Right cardiac atrium (tissue), 5 donors: ENCODE data around the gene SRC. TPM values are rescaled to one million over a fixed set of nuclear protein-coding genes. Genes with fewer than 3 reads are reported as not detected.

Experiments
- ATAC-seq, 2 donors: fragments of 200-7000 bp; cut with Tn5 transposase; one replicate each; pipeline versions ENCODE4 v1.8.0 to v1.9.1; 2020; ENCODE audit warnings: moderate library complexity in 2 of 2, mild to moderate bottlenecking in 1 of 2
- DNase-seq, 3 donors: peaks; one replicate each; pipeline ENCODE4 v3.0.0-alpha.2; 2020
- H3K27ac ChIP-seq: one replicate; pipeline ENCODE4 v1.5.1; 2013; ENCODE audit warnings: mild to moderate bottlenecking, low read length, control low read depth, moderate library complexity
- H3K27me3 ChIP-seq: one replicate; pipeline ENCODE4 v1.6.1; 2013; ENCODE audit not compliant: control insufficient read depth, insufficient read depth
- H3K4me1 ChIP-seq: one replicate; pipeline ENCODE4 v1.6.1; 2013; ENCODE audit warnings: low read length; ENCODE audit not compliant: control insufficient read depth, insufficient read depth
- H3K4me3 ChIP-seq: one replicate; pipeline ENCODE4 v1.5.1; 2013; ENCODE audit warnings: low read length, control low read depth
- H3K9me3 ChIP-seq: one replicate; pipeline ENCODE4 v1.6.1; 2013; ENCODE audit warnings: low read length; ENCODE audit not compliant: control insufficient read depth
- WGBS: extraction: QIAGEN DNeasy Blood & Tissue Kit; methylation state at CpG from one replicate; pipeline ENCODE4 v1.1.7; 2013; 5-methylcytosine and 5-hydroxymethylcytosine counted together
- intact Hi-C, 4 donors: fragments of 100-400 bp; cut with DNase I; formaldehyde crosslinking; loops; one replicate each; pipeline versions ENCODE4 v1.11.0 to v1.14.0; 2022 to 2023
- long read RNA-seq, 4 donors: library from polyadenylated mRNA; unstranded; transcript quantifications; one replicate each; pipeline ENCODE4 v2.0.0, GENCODE V29; 2020 to 2021
- polyA plus RNA-seq: library from polyadenylated mRNA; stranded (reverse); fragments of 200-250 nt; gene quantifications from one replicate; pipeline ENCODE4 v1.2.3, GENCODE V29; 2013
- total RNA-seq, 4 donors: library from RNA; stranded (reverse); fragmentation: NEBNext Ultra II Directional; extraction: Animal tissue kit (Norgen Biotek cat#: 25700); gene quantifications; one replicate each; pipeline ENCODE4 v1.2.1, GENCODE V29; 2021
- donor health status: healthy with polysubstance abuse.
- donor health status: DM: no; HTN: yes; CAD: no.
- donor health status: DM: no; HTN: no; CAD: no.
- donor health status: DM: no; HTN: yes; CAD: no; lungs with severe emphysema.
- donor health status: DM: yes; HTN: yes; CAD: no.

Gene SRC
- total RNA-seq (10 to 100 TPM; 11.8 to 14.0 (median 13.4) TPM), polyA plus RNA-seq (9.5 TPM)
- long read RNA-seq, donor 1, full-length matches to known transcripts: 1 of 8 reads
- long read RNA-seq, donor 1, partial matches to known transcripts: 2 of 8 reads
- long read RNA-seq, donor 1, other reads (novel, unspliced or antisense): 5 of 8 reads
- long read RNA-seq, donor 2, partial matches to known transcripts: 1 of 2 reads
- long read RNA-seq, donor 2, other reads (novel, unspliced or antisense): 1 of 2 reads
- long read RNA-seq, donor 3, full-length matches to known transcripts: 4 of 7 reads
- long read RNA-seq, donor 3, partial matches to known transcripts: 1 of 7 reads
- long read RNA-seq, donor 3, other reads (novel, unspliced or antisense): 2 of 7 reads
- long read RNA-seq, donor 4, full-length matches to known transcripts: 1 of 7 reads
- long read RNA-seq, donor 4, partial matches to known transcripts: 4 of 7 reads
- long read RNA-seq, donor 4, other reads (novel, unspliced or antisense): 2 of 7 reads

DNA sequence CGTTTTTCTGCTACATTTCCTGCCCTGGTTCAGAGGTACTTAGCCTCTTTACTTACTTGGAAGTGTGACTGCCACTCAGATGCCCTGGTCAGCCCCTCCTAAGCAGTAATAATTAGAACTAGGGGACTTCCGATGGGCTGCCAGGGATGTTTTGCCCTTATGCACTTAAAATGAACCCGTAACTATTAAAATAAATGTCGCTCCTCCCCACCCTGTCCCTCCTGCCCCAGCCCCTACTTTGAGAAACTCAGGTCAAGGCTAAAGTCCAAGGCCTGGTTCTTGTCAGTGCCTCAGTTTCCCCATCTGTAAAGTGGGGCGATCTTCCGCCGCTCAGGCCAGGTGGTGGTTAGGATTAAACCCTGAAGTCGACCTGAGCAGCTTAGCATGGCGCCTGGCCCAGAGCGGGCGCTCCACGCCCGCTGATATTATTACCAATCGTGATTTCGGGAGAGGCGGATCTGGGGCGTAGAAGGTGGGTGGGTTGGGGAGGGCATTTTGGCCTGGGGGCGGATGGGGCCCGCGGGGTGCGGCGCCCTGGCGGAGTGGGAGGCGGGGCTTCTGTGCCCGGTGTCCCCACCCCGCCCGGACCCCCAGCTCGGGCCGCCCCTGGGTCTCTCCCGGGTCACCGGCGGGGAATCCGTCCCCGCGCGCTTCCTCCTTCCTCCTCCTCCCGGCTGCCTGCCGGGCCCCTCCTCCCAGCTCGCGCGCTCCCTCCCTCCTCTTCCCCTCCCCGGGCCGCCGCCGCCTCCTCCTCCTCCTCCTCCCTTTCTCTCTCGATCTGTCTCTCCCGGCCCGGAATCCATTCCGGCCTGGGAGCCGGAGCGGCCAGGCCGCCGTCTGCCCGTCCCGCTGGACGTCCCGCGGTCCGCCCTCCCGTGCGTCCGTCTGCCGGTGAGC lies at the start of gene SRC:
Gene SRC (plus strand): TSS at position 802 of the 897 bp plus-strand sequence. CDS start 38,014 bp downstream, outside the sequence.
- intact Hi-C loops: no loop called here
- Histone ChIP-seq H3K27me3 (no peaks in the 10 kb centered on the region), H3K9me3 (no peaks in the 10 kb centered on the region), H3K4me1 (peaks cover 3% of the 10 kb centered on the region), H3K27ac (no peak within 1 kb of the TSS), H3K4me3 (peak within 1 kb of the TSS; percentile 96)
- DNase-seq (peak; percentile 86 to 94 (median 94)), ATAC-seq (peak; percentile 74 to 89)
- 7% methylated on average over 63 of the region's 63 CpGs for WGBS

DNA sequence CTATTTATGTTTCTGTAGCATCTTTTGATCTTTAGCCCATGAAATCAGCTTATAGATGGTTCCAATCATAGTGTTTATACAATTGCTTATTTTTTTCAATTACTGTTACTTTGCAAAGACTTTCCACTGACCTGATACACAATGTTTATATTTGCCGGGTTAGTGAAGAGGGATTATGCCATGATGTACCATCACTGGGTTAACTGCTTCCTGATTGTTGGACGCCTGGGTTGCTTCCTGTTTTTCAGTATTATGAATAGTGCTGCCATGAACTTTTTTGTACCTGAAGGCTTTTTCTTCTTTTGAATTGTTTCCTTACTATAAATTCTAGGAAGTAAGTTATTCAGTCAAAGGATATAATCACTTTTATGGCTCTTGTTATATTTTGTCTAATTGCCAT lies 49.6 kb upstream of the SRC start:
- intact Hi-C loops: loop anchor here in 1 of 4 donors (10.0 kb wide), 1 partner anchor 88 kb away; no protein-coding TSS in a partner anchor
- no peak overlapping the region for H3K27ac ChIP-seq
- H3K27me3 ChIP-seq: no peaks in the 10 kb centered on the region
- 38% methylated on average over 2 of the region's 2 CpGs for WGBS
- H3K9me3 ChIP-seq: no peaks in the 10 kb centered on the region
- peaks cover 16% of the 10 kb centered on the region for H3K4me1 ChIP-seq
- DNase-seq (no peak), ATAC-seq (no peak)
- no peak overlapping the region for H3K4me3 ChIP-seq

DNA sequence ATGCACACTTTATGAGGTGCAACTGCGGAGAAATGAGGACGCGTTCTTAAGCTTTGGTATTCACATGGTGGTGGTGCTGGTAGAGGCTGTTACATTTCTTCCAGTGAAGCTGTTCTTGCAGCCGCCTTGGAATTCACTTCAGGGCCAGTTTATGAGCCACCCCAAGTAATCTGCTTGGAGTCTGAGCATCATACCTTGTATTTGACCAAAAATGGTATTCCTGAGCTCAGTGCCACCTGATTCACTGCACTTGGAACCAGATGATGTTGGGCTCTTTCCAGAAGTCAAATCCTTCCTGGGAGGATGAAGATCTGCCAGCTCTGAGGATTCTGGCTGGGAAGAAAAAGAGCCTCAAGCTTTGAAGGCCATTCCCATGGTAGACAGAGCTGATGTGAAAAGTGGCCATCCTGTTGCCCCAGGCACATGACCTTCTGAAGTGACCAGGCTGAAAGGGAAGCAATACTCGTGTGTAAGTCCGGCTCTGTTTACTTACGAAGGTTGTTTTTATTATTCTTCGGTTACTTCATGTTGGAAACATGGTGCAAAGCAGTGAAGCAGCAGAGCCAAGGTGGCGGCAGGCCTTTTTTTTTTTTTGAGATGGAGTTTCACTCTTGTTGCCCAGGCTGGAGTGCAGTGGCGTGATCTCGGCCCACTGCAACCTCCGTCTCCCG lies 48.7 kb upstream of the SRC start:
- Histone ChIP-seq H3K27ac (peak overlapping the region; percentile 13), H3K27me3 (no peaks in the 10 kb centered on the region), H3K9me3 (no peaks in the 10 kb centered on the region), H3K4me3 (no peak overlapping the region), H3K4me1 (peaks cover 16% of the 10 kb centered on the region)
- intact Hi-C loops: loop anchor here in 1 of 4 donors (10.0 kb wide), 1 partner anchor 88 kb away; no protein-coding TSS in a partner anchor
- DNase-seq: no peak
- ATAC-seq: no peak
- WGBS: 84% methylated on average over 13 of the region's 13 CpGs

DNA sequence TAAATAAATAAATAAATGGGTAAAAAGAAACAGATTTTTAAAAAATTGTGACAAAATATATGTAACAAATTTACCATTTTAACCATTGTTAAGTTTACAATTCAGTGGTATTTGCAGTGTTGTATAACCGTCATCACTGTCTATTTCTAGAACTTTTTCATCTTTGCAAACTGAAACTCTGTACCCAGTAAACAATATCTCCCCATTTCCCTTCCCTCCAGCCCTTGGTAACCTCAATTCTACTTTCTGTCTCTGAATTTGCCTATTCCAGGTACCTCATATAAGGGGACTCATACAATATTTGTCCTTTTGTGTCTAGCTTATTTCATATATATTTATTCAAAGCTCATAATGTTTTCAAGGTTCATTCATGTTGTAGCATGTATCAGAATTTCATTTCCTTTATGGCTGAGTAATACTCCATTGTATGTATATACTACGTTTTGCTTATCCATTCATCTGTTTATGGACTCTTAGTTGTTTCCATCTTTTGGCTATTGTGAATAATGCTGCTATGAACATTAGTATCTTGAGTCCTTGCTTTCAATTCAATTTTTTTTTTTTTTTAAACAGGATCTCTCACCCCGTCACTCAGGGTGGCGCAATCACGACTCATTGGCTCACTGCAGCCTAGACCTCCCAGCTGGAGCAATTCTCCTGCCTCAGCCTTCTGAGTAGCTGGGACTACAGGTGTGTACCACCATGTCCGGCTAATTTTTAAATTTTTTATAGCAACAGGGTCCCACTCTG lies 47.6 kb upstream of the SRC start:
- intact Hi-C loops: loop anchor here in 1 of 4 donors (10.0 kb wide), 1 partner anchor 86 kb away; no protein-coding TSS in a partner anchor
- DNase-seq: peak in 1 of 3 donors; percentile 48
- Histone ChIP-seq H3K4me1 (peaks cover 16% of the 10 kb centered on the region), H3K27ac (no peak overlapping the region), H3K4me3 (no peak overlapping the region), H3K9me3 (no peaks in the 10 kb centered on the region), H3K27me3 (no peaks in the 10 kb centered on the region)
- no peak for ATAC-seq
- WGBS: 89% methylated on average over 6 of the region's 6 CpGs

DNA sequence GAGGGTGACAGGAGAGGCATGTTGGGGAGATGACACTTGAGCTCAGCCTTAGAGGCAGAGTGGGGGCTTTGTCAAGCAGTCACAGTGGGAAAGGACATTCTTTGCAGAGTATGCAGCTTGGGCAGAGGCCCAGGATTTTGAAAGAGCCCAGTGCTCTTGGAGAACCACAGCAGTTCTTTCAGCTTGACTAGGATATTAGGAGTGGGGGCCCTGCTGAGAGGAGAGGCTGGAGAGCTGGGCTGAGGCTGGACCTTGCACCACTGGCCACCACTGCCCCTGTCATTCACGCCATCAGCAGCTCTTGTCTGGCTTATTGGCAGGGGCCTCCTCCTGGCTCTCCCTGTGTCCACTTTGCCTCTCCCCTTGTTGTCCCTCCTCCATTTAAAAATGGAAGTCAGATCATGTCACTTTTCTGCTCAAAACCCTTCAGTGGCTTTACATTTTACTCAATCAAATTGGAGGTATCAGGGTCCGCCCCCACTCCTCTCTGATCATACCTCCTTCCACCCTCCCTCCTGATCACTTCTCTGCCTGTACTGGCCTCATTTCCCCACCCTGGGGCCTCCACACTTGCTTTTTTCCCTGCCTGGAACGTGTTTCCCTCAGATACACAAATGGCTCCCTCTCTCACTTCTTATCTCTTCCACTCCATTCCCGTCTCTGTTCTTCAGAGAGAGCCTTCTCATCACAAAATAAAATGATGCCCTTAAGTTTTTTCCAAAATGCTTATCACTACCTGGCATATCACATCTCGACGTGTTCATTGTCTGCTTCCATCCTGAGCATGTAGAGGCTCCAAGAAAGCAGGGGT lies 46.0 kb upstream of the SRC start:
- ATAC-seq: peak; percentile 59 to 71
- H3K4me3 ChIP-seq: no peak overlapping the region
- intact Hi-C loops: loop anchor here in 1 of 4 donors (10.0 kb wide), 1 partner anchor 85 kb away; no protein-coding TSS in a partner anchor
- H3K4me1 ChIP-seq: peaks cover 15% of the 10 kb centered on the region
- WGBS: 54% methylated on average over 6 of the region's 6 CpGs
- H3K27me3 ChIP-seq: no peaks in the 10 kb centered on the region
- peak; percentile 58 to 75 (median 70) for DNase-seq
- no peak overlapping the region for H3K27ac ChIP-seq
- no peaks in the 10 kb centered on the region for H3K9me3 ChIP-seq

DNA sequence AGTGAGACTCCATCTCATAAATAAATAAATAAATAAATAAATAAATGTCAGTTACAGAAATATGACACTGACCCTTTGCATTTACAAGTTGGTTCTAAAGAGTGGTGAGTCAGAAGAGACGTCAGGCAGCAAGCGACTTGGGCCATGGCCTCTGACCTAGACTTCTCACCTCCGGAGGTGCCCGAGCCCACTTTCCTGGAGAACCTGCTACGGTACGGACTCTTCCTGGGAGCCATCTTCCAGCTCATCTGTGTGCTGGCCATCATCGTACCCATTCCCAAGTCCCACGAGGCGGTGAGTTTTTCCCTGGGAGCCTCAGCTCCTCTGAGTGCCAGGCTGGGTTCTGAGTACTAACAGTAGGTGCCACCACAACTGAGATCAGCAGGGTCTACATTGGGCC lies 44.8 kb upstream of the SRC start:
- H3K9me3 ChIP-seq: no peaks in the 10 kb centered on the region
- H3K27ac ChIP-seq: no peak overlapping the region
- no peaks in the 10 kb centered on the region for H3K27me3 ChIP-seq
- no peak for DNase-seq
- intact Hi-C loops: no loop called here
- 97% methylated on average over 9 of the region's 9 CpGs for WGBS
- ATAC-seq: no peak
- peaks cover 9% of the 10 kb centered on the region for H3K4me1 ChIP-seq
- H3K4me3 ChIP-seq: no peak overlapping the region

DNA sequence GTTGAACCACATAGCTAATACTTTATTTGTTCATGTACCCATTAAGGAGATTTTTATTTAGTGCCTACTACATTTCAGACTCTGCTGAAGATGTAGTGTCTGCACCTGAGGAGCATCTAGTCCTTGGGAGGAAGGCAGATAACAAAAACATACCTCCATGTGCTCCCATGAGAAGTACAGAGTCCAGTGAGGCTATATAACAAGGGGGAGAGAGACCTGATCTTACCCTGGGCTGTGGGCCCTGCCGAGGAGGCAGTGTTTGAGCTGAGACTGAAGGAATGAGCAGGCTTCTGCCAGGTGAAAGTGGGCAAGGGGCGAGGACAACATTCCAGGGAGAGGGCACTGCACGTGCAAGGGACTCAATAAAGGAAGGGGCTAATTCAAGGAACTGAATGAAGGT lies 44.4 kb upstream of the SRC start:
- no peaks in the 10 kb centered on the region for H3K27me3 ChIP-seq
- WGBS: 96% methylated on average over 3 of the region's 3 CpGs
- intact Hi-C loops: no loop called here

DNA sequence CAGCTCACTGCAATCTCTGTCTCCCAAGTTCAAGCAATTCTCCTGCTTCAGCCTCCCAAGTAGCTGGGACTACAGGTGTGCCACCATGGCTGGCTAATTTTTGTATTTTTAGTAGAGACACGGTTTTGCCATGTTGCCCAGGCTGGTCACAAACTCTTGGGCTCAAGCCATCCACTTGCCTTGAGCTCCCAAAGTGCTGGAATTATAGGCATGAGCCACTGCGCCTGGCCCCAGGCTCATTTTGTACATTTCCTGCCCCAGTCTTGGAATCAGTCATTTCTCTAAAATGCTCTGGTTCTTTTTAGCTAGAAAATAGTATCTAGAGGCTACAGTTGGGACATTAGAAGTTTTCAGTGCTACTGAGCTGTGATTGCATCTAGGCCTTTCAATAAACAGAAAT lies 43.0 kb upstream of the SRC start:
- no peak for ATAC-seq
- intact Hi-C loops: no loop called here
- 94% methylated on average over 2 of the region's 2 CpGs for WGBS
- Histone ChIP-seq H3K9me3 (no peaks in the 10 kb centered on the region), H3K27me3 (no peaks in the 10 kb centered on the region), H3K4me1 (peaks cover 7% of the 10 kb centered on the region), H3K4me3 (no peak overlapping the region), H3K27ac (no peak overlapping the region)
- DNase-seq: no peak

More for the DNA sequence above, 44.4 kb upstream of the SRC start:
- ATAC-seq (no peak), DNase-seq (peak in 1 of 3 donors; percentile 33)
- H3K27ac ChIP-seq: no peak overlapping the region
- H3K4me3 ChIP-seq: no peak overlapping the region
- peaks cover 9% of the 10 kb centered on the region for H3K4me1 ChIP-seq
- H3K9me3 ChIP-seq: no peaks in the 10 kb centered on the region

DNA sequence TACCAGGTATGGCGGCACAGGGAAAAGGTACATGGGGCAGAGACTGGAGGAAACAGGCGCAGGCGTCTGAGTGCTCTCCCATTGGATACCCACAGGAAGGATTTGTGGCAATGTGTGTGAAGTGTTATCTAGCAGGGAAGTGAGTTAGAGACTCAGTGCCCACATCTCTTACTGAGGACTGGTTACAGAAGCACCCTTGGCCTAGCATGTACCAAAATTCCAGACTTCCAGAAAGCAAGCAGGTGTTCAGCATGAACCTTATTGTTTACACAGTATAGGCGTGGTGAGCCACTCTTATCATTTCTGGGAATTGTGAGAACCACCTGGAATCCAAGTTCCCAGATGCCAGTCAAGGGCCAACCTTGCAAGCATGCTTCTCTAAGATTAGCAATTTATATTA lies 42.3 kb upstream of the SRC start:
- Histone ChIP-seq H3K27ac (no peak overlapping the region), H3K4me1 (peaks cover 9% of the 10 kb centered on the region), H3K27me3 (no peaks in the 10 kb centered on the region), H3K9me3 (no peaks in the 10 kb centered on the region), H3K4me3 (no peak overlapping the region)
- intact Hi-C loops: no loop called here
- WGBS: 92% methylated on average over 4 of the region's 4 CpGs
- DNase-seq (no peak), ATAC-seq (no peak)
